GM21825 (cell line): ENCODE data around the gene ANXA11.

Experiments
- ATAC-seq: cut with Tn5 transposase; IDR thresholded peaks from one replicate; pipeline ENCODE4 v1.9.1; 2021; ENCODE audit warnings: mild to moderate bottlenecking, moderate library complexity; ENCODE audit not compliant: unreplicated experiment

Gene ANXA11

GRCh38 chr10:80167471-80168161, 37.7 kb downstream of the ANXA11 start:
- no peak for ATAC-seq

- ATAC-seq = no peak
Measured at GRCh38 chr10:80166581-80167470, 38.5 kb downstream of the ANXA11 start.

- no peak for ATAC-seq
Measured at GRCh38 chr10:80165173-80165572, 40.2 kb downstream of the ANXA11 start.

- ATAC-seq = no peak
Measured at GRCh38 chr10:80164596-80164995, 40.7 kb downstream of the ANXA11 start.

GRCh38 chr10:80163741-80164341, 41.5 kb downstream of the ANXA11 start:
- no peak for ATAC-seq

GRCh38 chr10:80161321-80162083, 43.8 kb downstream of the ANXA11 start:
- no peak for ATAC-seq

GRCh38 chr10:80160361-80161320, 44.7 kb downstream of the ANXA11 start:
- ATAC-seq = no peak

GRCh38 chr10:80159166-80159873, 46.0 kb downstream of the ANXA11 start:
- no peak for ATAC-seq

- no peak for ATAC-seq
Measured at GRCh38 chr10:80158598-80159127, 46.7 kb downstream of the ANXA11 start.

- ATAC-seq = no peak
Measured at GRCh38 chr10:80158126-80158525, 47.2 kb downstream of the ANXA11 start.

- ATAC-seq = no peak
Measured at GRCh38 chr10:80157561-80157960, 47.8 kb downstream of the ANXA11 start.

- ATAC-seq = no peak
Measured at GRCh38 chr10:80156216-80156615, 49.1 kb downstream of the ANXA11 start.

- ATAC-seq = no peak
Measured at GRCh38 chr10:80155696-80156215, 49.6 kb downstream of the ANXA11 start.

GRCh38 chr10:80154978-80155695, 50.2 kb downstream of the ANXA11 start:
- no peak for ATAC-seq

- no peak for ATAC-seq
Measured at GRCh38 chr10:80154626-80154977, 50.7 kb downstream of the ANXA11 start.

- no peak for ATAC-seq
Measured at GRCh38 chr10:80153460-80153859, 51.9 kb downstream of the ANXA11 start.

- ATAC-seq = no peak
Measured at GRCh38 chr10:80152820-80153219, 52.5 kb downstream of the ANXA11 start.

- no peak for ATAC-seq
Measured at GRCh38 chr10:80150172-80150571, 55.2 kb downstream of the ANXA11 start.
